ENCODE results near the gene WDR55.
A peak's percentile ranks its signal among the peaks of the same experiment; 100 is the strongest.
"Not testable (repeated sequence)": the region's sequence is repeated elsewhere in the genome, so short reads cannot be mapped to it uniquely, and the experiment has no call there.

The WDR55 gene

GRCh38 chr5:140664359-140665119, at the start of gene WDR55:
TSS of gene WDR55 (plus strand) at chr5:140664904. CDS start at chr5:140664913, 9 bp downstream.
- peak; percentile 93 for DNase-seq

- no peak for DNase-seq
Measured at GRCh38 chr5:140622301-140622700, 42.4 kb upstream of the WDR55 start.

GRCh38 chr5:140623061-140623460, 41.6 kb upstream of the WDR55 start:
- not testable (repeated sequence) for DNase-seq

GRCh38 chr5:140624886-140625285, 39.8 kb upstream of the WDR55 start:
- not testable (repeated sequence) for DNase-seq

- no peak for DNase-seq
Measured at GRCh38 chr5:140627972-140628371, 36.7 kb upstream of the WDR55 start.

- DNase-seq, result no peak
Measured at GRCh38 chr5:140628711-140629110, 36.0 kb upstream of the WDR55 start.

GRCh38 chr5:140630292-140631035, 34.2 kb upstream of the WDR55 start:
- DNase-seq, result no peak

- no peak for DNase-seq
Measured at GRCh38 chr5:140631036-140631417, 33.7 kb upstream of the WDR55 start.

- DNase-seq, result no peak
Measured at GRCh38 chr5:140631831-140632365, 32.8 kb upstream of the WDR55 start.

GRCh38 chr5:140632366-140633020, 32.2 kb upstream of the WDR55 start:
- peak; percentile 37 for DNase-seq

- no peak for DNase-seq
Measured at GRCh38 chr5:140633021-140633471, 31.7 kb upstream of the WDR55 start, which contains the start of gene CD14. TSS of gene CD14 (minus strand) at chr5:140633175. CDS start at chr5:140633071, 104 bp downstream.

GRCh38 chr5:140633501-140633900, 31.2 kb upstream of the WDR55 start:
- no peak for DNase-seq

GRCh38 chr5:140634103-140634502, 30.6 kb upstream of the WDR55 start:
- no peak for DNase-seq

- DNase-seq, result no peak
Measured at GRCh38 chr5:140635291-140636257, 29.1 kb upstream of the WDR55 start.

- no peak for DNase-seq
Measured at GRCh38 chr5:140637371-140638100, 27.2 kb upstream of the WDR55 start.

- not testable (repeated sequence) for DNase-seq
Measured at GRCh38 chr5:140638898-140639147, 25.9 kb upstream of the WDR55 start.

- peak; percentile 96 for DNase-seq
Measured at GRCh38 chr5:140639148-140639981, 25.3 kb upstream of the WDR55 start, which contains the start of gene TMCO6. TSS of gene TMCO6 (plus strand) at chr5:140639451. CDS start at chr5:140639528, 77 bp downstream.

GRCh38 chr5:140641716-140642115, 23.0 kb upstream of the WDR55 start:
- DNase-seq, result no peak

- DNase-seq, result no peak
Measured at GRCh38 chr5:140642718-140643117, 22.0 kb upstream of the WDR55 start.

- no peak for DNase-seq
Measured at GRCh38 chr5:140647042-140647419, 17.7 kb upstream of the WDR55 start.

- no peak for DNase-seq
Measured at GRCh38 chr5:140658870-140659269, 5.8 kb upstream of the WDR55 start.

Measured in activated effector memory CD4-positive, alpha-beta T cell treated with Interleukin-2 at 50 U/mL for 16 hours (primary cell).